ENCODE data around the gene CDHR5.

DNA sequence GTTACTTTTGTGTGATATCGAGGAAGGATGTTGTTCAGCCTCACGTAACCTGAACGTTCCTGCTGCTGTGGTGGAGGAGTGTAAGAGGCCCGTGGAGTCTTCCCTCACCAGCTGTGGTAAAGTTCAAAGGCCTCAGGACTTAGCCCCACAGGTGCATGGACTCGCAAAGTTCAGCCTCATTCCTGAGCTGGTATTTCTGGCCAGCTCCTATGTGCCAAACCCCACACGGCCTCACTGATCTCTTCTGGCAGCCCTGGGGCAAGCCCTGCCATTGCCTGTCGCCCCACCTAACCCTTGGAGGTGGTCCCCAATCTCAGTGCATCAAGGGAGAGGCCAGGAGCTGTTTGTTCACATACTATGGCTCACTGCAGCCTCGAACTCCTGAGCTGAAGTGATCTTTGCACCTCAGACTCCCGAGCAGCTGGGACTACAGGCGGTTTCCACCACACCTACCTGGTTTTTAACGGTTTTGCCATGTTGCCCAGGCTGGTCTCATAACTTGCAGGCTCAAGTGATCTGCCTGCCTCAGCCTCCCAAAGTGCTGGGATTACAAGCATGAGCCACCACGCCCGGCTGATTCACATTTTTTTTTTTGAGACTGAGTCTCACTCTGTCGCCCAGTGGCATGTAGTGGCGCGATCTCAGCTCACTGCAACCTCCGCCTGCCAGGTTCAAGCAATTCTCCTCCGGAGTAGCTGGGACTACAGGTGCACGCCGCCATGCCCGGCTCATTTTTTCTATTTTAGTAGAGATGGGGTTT, 46.3 kb downstream of the CDHR5 start:
- TF ChIP-seq CTCF (IDR thresholded peaks at IDR 0.05; ENCODE audit: borderline replicate concordance, extremely low read depth, low read length, poor library complexity, severe bottlenecking): no peak
- TF ChIP-seq EZH2 (IDR thresholded peaks at IDR 0.05; ENCODE audit: borderline replicate concordance, low read depth, low read length, severe bottlenecking): no peak
